ENCODE results near the gene OAS1. TPM values are rescaled to one million over a fixed set of nuclear protein-coding genes. Genes with fewer than 3 reads are reported as not detected.

OAS1 gene
- total RNA-seq, 4 donors from 2014 or later = 3.8 to 19.8 (median 7.4) TPM

DNA sequence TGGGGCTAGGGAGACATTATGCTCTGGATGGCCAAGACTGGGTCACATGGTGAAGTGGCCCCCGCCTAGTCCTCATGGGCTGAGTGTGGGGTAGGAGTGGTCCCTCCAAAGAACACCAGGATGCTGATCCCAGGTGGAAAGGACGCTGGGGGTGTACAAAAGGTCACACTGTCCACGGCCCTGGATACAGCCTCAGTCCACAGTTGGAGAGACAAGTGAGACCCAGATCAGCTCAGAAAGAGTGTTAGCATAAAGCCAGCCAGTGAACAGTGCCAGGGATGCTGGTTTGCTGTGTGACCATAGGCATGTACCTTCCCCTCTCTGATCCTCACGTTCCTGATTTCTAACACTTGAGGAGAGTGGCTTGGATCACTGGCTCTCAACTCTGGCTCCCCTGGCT, 58.2 kb downstream of the OAS1 start:
- no peaks in the 10 kb centered on the region for H3K36me3 ChIP-seq
- intact Hi-C loops (cut with DNase I; ENCODE audit: low total_unique reads) = no loop called here
- H3K27ac ChIP-seq = no peak overlapping the region
- no peak for TF ChIP-seq POLR2A (IDR thresholded peaks at IDR 0.05)
- TF ChIP-seq, protein P1, sequence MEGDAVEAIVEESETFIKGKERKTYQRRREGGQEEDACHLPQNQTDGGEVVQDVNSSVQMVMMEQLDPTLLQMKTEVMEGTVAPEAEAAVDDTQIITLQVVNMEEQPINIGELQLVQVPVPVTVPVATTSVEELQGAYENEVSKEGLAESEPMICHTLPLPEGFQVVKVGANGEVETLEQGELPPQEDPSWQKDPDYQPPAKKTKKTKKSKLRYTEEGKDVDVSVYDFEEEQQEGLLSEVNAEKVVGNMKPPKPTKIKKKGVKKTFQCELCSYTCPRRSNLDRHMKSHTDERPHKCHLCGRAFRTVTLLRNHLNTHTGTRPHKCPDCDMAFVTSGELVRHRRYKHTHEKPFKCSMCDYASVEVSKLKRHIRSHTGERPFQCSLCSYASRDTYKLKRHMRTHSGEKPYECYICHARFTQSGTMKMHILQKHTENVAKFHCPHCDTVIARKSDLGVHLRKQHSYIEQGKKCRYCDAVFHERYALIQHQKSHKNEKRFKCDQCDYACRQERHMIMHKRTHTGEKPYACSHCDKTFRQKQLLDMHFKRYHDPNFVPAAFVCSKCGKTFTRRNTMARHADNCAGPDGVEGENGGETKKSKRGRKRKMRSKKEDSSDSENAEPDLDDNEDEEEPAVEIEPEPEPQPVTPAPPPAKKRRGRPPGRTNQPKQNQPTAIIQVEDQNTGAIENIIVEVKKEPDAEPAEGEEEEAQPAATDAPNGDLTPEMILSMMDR (IDR thresholded peaks at IDR 0.05) = no peak
- H3K4me3 ChIP-seq = no peak overlapping the region
- no peaks in the 10 kb centered on the region for H3K27me3 ChIP-seq
- no peaks in the 10 kb centered on the region for H3K9me3 ChIP-seq
- H3K4me1 ChIP-seq = no peaks in the 10 kb centered on the region
- DNase-seq = no peak

DNA sequence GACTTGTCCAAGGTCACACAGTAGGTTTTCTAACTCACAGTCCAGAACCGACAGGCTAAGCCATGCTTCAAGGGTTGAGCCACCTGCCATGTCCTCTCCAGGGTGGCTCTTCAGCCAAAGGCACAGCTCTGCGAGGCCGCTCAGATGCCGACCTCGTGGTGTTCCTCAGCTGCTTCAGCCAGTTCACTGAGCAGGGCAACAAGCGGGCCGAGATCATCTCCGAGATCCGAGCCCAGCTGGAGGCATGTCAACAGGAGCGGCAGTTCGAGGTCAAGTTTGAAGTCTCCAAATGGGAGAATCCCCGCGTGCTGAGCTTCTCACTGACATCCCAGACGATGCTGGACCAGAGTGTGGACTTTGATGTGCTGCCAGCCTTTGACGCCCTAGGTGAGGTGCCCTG, 58.9 kb downstream of the OAS1 start:
- Histone ChIP-seq H3K27ac (no peak overlapping the region), H3K4me1 (no peaks in the 10 kb centered on the region), H3K27me3 (no peaks in the 10 kb centered on the region), H3K9me3 (no peaks in the 10 kb centered on the region), H3K4me3 (no peak overlapping the region), H3K36me3 (no peaks in the 10 kb centered on the region)
- TF ChIP-seq, protein P1 (IDR thresholded peaks at IDR 0.05) = no peak
- no peak for TF ChIP-seq POLR2A (IDR thresholded peaks at IDR 0.05)
- DNase-seq = no peak
- intact Hi-C loops (cut with DNase I; ENCODE audit: low total_unique reads) = no loop called here

- TF ChIP-seq, protein P1 (IDR thresholded peaks at IDR 0.05) = no peak
- TF ChIP-seq POLR2A (IDR thresholded peaks at IDR 0.05) = no peak
- Histone ChIP-seq H3K36me3 (no peaks in the 10 kb centered on the region), H3K4me1 (no peaks in the 10 kb centered on the region), H3K9me3 (no peaks in the 10 kb centered on the region), H3K27me3 (no peaks in the 10 kb centered on the region), H3K27ac (no peak overlapping the region), H3K4me3 (no peak overlapping the region)
- DNase-seq = no peak
- intact Hi-C loops (cut with DNase I; ENCODE audit: low total_unique reads) = no loop called here
Measured at GRCh38 chr12:112967306-112967705, 60.5 kb downstream of the OAS1 start.

DNA sequence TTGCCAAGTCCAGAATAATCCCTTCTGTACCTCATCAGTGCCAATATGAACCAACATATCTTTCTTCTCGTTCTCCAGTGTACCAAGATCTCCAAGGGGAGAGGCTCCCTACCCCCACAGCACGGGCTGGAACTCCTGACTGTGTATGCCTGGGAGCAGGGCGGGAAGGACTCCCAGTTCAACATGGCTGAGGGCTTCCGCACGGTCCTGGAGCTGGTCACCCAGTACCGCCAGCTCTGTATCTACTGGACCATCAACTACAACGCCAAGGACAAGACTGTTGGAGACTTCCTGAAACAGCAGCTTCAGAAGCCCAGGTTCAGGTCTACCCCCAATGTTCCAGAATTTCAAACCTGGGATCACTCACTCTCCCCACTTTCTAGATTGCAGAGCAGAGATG, 61.1 kb downstream of the OAS1 start:
- DNase-seq = no peak
- H3K27me3 ChIP-seq = no peaks in the 10 kb centered on the region
- no peaks in the 10 kb centered on the region for H3K4me1 ChIP-seq
- TF ChIP-seq, protein P1 (IDR thresholded peaks at IDR 0.05) = no peak
- TF ChIP-seq POLR2A (IDR thresholded peaks at IDR 0.05) = no peak
- no peak overlapping the region for H3K27ac ChIP-seq
- H3K9me3 ChIP-seq = no peaks in the 10 kb centered on the region
- no peak overlapping the region for H3K4me3 ChIP-seq
- no peaks in the 10 kb centered on the region for H3K36me3 ChIP-seq
- intact Hi-C loops (cut with DNase I; ENCODE audit: low total_unique reads) = no loop called here

Other genes starting within 250 kb of the OAS1 start
- gene RPH3A, start 115.2 kb upstream of the OAS1 start, total RNA-seq = 1 to 10 TPM in 1 of 4 donors, not detected in 3; 1.6 TPM
- gene OAS3, start 31.5 kb downstream of the OAS1 start, total RNA-seq = 10 to 100 TPM in 2 of 4 donors, 1 to 10 TPM in 2; 2.1 to 22.8 (median 8.9) TPM
- 10 to 100 TPM in 2 of 4 donors, 1 to 10 TPM in 1, under 1 TPM in 1; 0.59 to 18.1 (median 6.1) TPM for gene OAS2, start 71.6 kb downstream of the OAS1 start, total RNA-seq
- 1 to 10 TPM; 2.4 to 8.6 (median 3.1) TPM for gene DTX1, start 149.8 kb downstream of the OAS1 start, total RNA-seq
- 1 to 10 TPM in 1 of 4 donors, not detected in 3; 6.8 TPM for gene RASAL1, start 228.8 kb downstream of the OAS1 start, total RNA-seq
- gene CFAP73, start 242.8 kb downstream of the OAS1 start, total RNA-seq = 1 to 10 TPM in 1 of 4 donors, under 1 TPM in 1, not detected in 2; 0.67 to 2.6 TPM

Data from uterus (tissue), 4 donors.